K562 (cell line): ENCODE data around the gene KDM5A. TPM values are rescaled to one million over a fixed set of nuclear protein-coding genes. Genes with fewer than 3 reads are reported as not detected.

Experiments
- CAMTA2 ChIP-seq: fragments of 250-450 bp; sonication (Bioruptor Pico); conservative IDR thresholded peaks from 2 replicates; pipeline ENCODE4 v1.5.1; 2022
- CEBPG ChIP-seq, 3 experiments: fragments of 200-800 bp in 1 of 3; sonication (Bioruptor generic) in 1 of 3; sonication (generic) in 1 of 3; formaldehyde crosslinking in 1 of 3; IDR thresholded peaks in 2 of 3; conservative IDR thresholded peaks in 1 of 3; 2 replicates each; pipeline versions ENCODE4 v1.6.1 to v1.8.0; 2016 to 2022; ENCODE audit warnings: missing compliant biosample characterization in 2 of 3, missing genetic modification characterization in 2 of 3, mild to moderate bottlenecking in 1 of 3, missing genetic modification reagents in 1 of 3
- E2F4 ChIP-seq: sonication (generic); formaldehyde crosslinking; IDR thresholded peaks from 2 replicates; pipeline ENCODE4 v1.8.0; 2022; ENCODE audit warnings: mild to moderate bottlenecking, low read depth, missing genetic modification reagents
- EGR1 ChIP-seq: fragments of 450-650 bp; conservative IDR thresholded peaks from 2 replicates; pipeline ENCODE4 v1.6.1; 2017; ENCODE audit warnings: mild to moderate bottlenecking
- KAT2B ChIP-seq: IDR thresholded peaks from one replicate; pipeline ENCODE4 v1.6.1; 2012; ENCODE audit warnings: low read depth, mild to moderate bottlenecking, control low read depth, inconsistent platforms, low read length, moderate library complexity
- MITF ChIP-seq: IDR thresholded peaks from 2 replicates; pipeline ENCODE4 v1.6.1; 2014; ENCODE audit warnings: antibody characterized with exemption
- NFXL1 ChIP-seq: fragments of 450-650 bp; formaldehyde crosslinking; IDR thresholded peaks from 2 replicates; pipeline ENCODE4 v1.4.0; 2021; ENCODE audit warnings: mild to moderate bottlenecking
- NFYB ChIP-seq: IDR thresholded peaks from 2 replicates; pipeline ENCODE4 v1.6.1; 2011; ENCODE audit warnings: mild to moderate bottlenecking, moderate library complexity; ENCODE audit not compliant: insufficient read length; ENCODE audit errors: extremely low read depth
- PBX2 ChIP-seq, 2 experiments: IDR thresholded peaks in 1 of 2; conservative IDR thresholded peaks in 1 of 2; 2 replicates each; pipeline ENCODE4 v1.6.1; 2016; ENCODE audit warnings: low read depth in 2 of 2, mild to moderate bottlenecking in 1 of 2, missing compliant biosample characterization in 1 of 2, missing genetic modification characterization in 1 of 2, moderate library complexity in 1 of 2
- PHTF2 ChIP-seq: fragments of 250-450 bp; sonication (Bioruptor Pico); IDR thresholded peaks from 2 replicates; pipeline ENCODE4 v1.5.0; 2021; ENCODE audit warnings: mild to moderate bottlenecking
- POLR2G ChIP-seq: fragments of 200-400 bp; formaldehyde crosslinking; IDR thresholded peaks from 2 replicates; pipeline ENCODE4 v1.6.1; 2017; ENCODE audit warnings: low read depth, mild to moderate bottlenecking, antibody characterized with exemption, low read length, moderate library complexity
- PRMT5 ChIP-seq: sonication (generic); formaldehyde crosslinking; IDR thresholded peaks from 2 replicates; pipeline ENCODE4 v1.5.0; 2020; ENCODE audit warnings: missing genetic modification reagents
- RBM15 ChIP-seq: fragments of 200-400 bp; formaldehyde crosslinking; IDR thresholded peaks from 2 replicates; pipeline ENCODE4 v1.6.1; 2018; ENCODE audit warnings: mild to moderate bottlenecking, low read length, moderate library complexity; ENCODE audit not compliant: insufficient read depth
- RBM22 ChIP-seq: fragments of 200-400 bp; formaldehyde crosslinking; IDR thresholded peaks from 2 replicates; pipeline ENCODE4 v1.6.1; 2018; ENCODE audit warnings: low read length, low read depth; ENCODE audit not compliant: poor library complexity, severe bottlenecking
- SRSF7 ChIP-seq: fragments of 200-400 bp; formaldehyde crosslinking; optimal IDR thresholded peaks from 2 replicates; pipeline ENCODE3; 2017; ENCODE audit warnings: mild to moderate bottlenecking, low read depth, low read length
- TAF9B ChIP-seq: fragments of 450-650 bp; IDR thresholded peaks from 2 replicates; pipeline ENCODE4 v1.6.1; 2018; ENCODE audit warnings: mild to moderate bottlenecking; ENCODE audit not compliant: partially characterized antibody
- ZC3H11A ChIP-seq: IDR thresholded peaks from 2 replicates; pipeline ENCODE4 v1.6.1; 2012; ENCODE audit warnings: low read depth, low read length, improper control_type of control experiment
- ZFP1 ChIP-seq: fragments of 450-650 bp; formaldehyde crosslinking; IDR thresholded peaks from 2 replicates; pipeline ENCODE4 v1.4.0; 2020; ENCODE audit warnings: mild to moderate bottlenecking, mixed read lengths
- ZNF232 ChIP-seq: sonication (generic); formaldehyde crosslinking; IDR thresholded peaks from 2 replicates; pipeline ENCODE4 v1.8.0; 2022; ENCODE audit warnings: mild to moderate bottlenecking, missing genetic modification reagents
- ZNF398 ChIP-seq: fragments of 250-450 bp; sonication (Bioruptor Pico); IDR thresholded peaks from 2 replicates; pipeline ENCODE4 v1.8.0; 2021; ENCODE audit warnings: moderate library complexity, mild to moderate bottlenecking, inconsistent platforms
- polyA plus RNA-seq, 8 experiments: library from polyadenylated mRNA; depleted of rRNA in 4 of 8; stranded (reverse) in 5 of 8; unstranded in 3 of 8; fragments of >200 nt; fragmentation: Nextera tagmentation in 2 of 8; fragmentation: Illumina TruSeq in 1 of 8; extraction: Ambion mirVana in 2 of 8; extraction: Trizol in 1 of 8; gene quantifications; 2 replicates each; pipeline versions ENCODE4 v1.2.1 to v1.2.3, GENCODE V29; 2011 to 2014; ENCODE audit warnings: inconsistent platforms in 1 of 8, missing spikeins in 1 of 8
- total RNA-seq, 7 experiments: library from RNA; depleted of rRNA in 6 of 7; stranded (reverse); fragments of >200 nt in 6 of 7; fragmentation: Illumina TruSeq in 2 of 7; extraction: Trizol in 2 of 7; gene quantifications; 2 replicates each; pipeline versions ENCODE4 v1.2.1 to v1.2.3, GENCODE V29; 2011 to 2021; ENCODE audit warnings: low replicate concordance in 1 of 7

The KDM5A gene
- total and polyA plus RNA-seq, 9 of the 15 experiments (the other 6 are each of a cell fraction or from before 2014, with no cell fraction given), result 5.5 to 35.1 (median 13.1) TPM

GRCh38 chr12:401235-402028 lies 12.3 kb upstream of the KDM5A start, which contains the start of gene CCDC77 (continued):
- no peak for TF ChIP-seq PBX2 (CRISPR knock-in tag; IDR thresholded peaks at IDR 0.05; ENCODE audit: low read depth)
- no peak for TF ChIP-seq PBX2 (tag; conservative IDR thresholded peaks at IDR 0.05; ENCODE audit: low read depth)
- TF ChIP-seq ZNF232 (CRISPR knock-in tag), result no peak
- 0 out of 2 replicates have a peak, but pooled peaks have one; percentile 33 for TF ChIP-seq EGR1
- no peak for TF ChIP-seq PHTF2 (CRISPR knock-in tag)
- no peak for TF ChIP-seq MITF
- peak; percentile 79 for TF ChIP-seq POLR2G
- TF ChIP-seq ZC3H11A, result no peak
- TF ChIP-seq SRSF7, result no peak
- peak; percentile 82 for TF ChIP-seq NFYB
- TF ChIP-seq KAT2B, result no peak
- TF ChIP-seq TAF9B, result peak; percentile 52
- no peak for TF ChIP-seq RBM15
- TF ChIP-seq NFXL1 (CRISPR knock-in tag), result no peak
- no peak for TF ChIP-seq RBM22
- no peak for TF ChIP-seq ZNF398
- TF ChIP-seq CEBPG (CRISPR knock-in tag; IDR thresholded peaks at IDR 0.05), result no peak
- peak in 1 of 2 experiments; percentile 18; a peak in 1 of 4 replicates for TF ChIP-seq CEBPG (tag; conservative IDR thresholded peaks at IDR 0.05 in 1 of 2, IDR thresholded peaks at IDR 0.05 in 1 of 2)
- TF ChIP-seq PRMT5, result no peak
- no peak for TF ChIP-seq ZFP1
- no peak for TF ChIP-seq CAMTA2 (CRISPR knock-in tag)
- TF ChIP-seq E2F4 (CRISPR knock-in tag), result peak; percentile 49; the same call in 1 of the 2 replicates
